Measurements from ENCODE around the gene ERF.

- TF ChIP-seq CTCF (IDR thresholded peaks at IDR 0.05) (no peak), POLR2AphosphoS5 (IDR thresholded peaks at IDR 0.05) (no peak), POLR2A (IDR thresholded peaks at IDR 0.05) (no peak)
These were observed 22.5 kb downstream of the ERF start for GRCh38 chr19:42232435-42232834.
